Measurements from ENCODE around the gene SPECC1. TPM values are rescaled to one million over a fixed set of nuclear protein-coding genes. Genes with fewer than 3 reads are reported as not detected.
"Not testable (repeated sequence)": the region's sequence is repeated elsewhere in the genome, so short reads cannot be mapped to it uniquely, and the experiment has no call there.

The SPECC1 gene
- total RNA-seq, 1 donor, result 48.4 TPM

GRCh38 chr17:20216853-20217252 lies 207.7 kb downstream of the SPECC1 start:
- Histone ChIP-seq H3K4me1 (ENCODE audit: insufficient read depth, low read length) (no peaks in the 10 kb centered on the region), H3K4me3 (ENCODE audit: low read length) (no peak overlapping the region), H3K9me3 (ENCODE audit: low read depth, low read length) (no peaks in the 10 kb centered on the region), H3K27me3 (ENCODE audit: insufficient read depth, low read length) (no peaks in the 10 kb centered on the region)

- no peaks in the 10 kb centered on the region for H3K27me3 ChIP-seq (ENCODE audit: insufficient read depth, low read length)
- H3K9me3 ChIP-seq (ENCODE audit: low read depth, low read length), result no peaks in the 10 kb centered on the region
- no peak overlapping the region for H3K4me3 ChIP-seq (ENCODE audit: low read length)
- no peaks in the 10 kb centered on the region for H3K4me1 ChIP-seq (ENCODE audit: insufficient read depth, low read length)
Measured at GRCh38 chr17:20217677-20218076, 208.5 kb downstream of the SPECC1 start.

GRCh38 chr17:20218272-20218671 lies 209.1 kb downstream of the SPECC1 start:
- no peaks in the 10 kb centered on the region for H3K27me3 ChIP-seq (ENCODE audit: insufficient read depth, low read length)

GRCh38 chr17:20223808-20224328 lies 214.7 kb downstream of the SPECC1 start:
- Histone ChIP-seq H3K4me1 (ENCODE audit: insufficient read depth, low read length) (peaks cover 9% of the 10 kb centered on the region), H3K4me3 (ENCODE audit: low read length) (no peak overlapping the region), H3K27me3 (ENCODE audit: insufficient read depth, low read length) (no peaks in the 10 kb centered on the region), H3K9me3 (ENCODE audit: low read depth, low read length) (no peaks in the 10 kb centered on the region)

More at GRCh38 chr17:20218272-20218671, 209.1 kb downstream of the SPECC1 start:
- Histone ChIP-seq H3K4me3 (ENCODE audit: low read length) (no peak overlapping the region), H3K4me1 (ENCODE audit: insufficient read depth, low read length) (no peaks in the 10 kb centered on the region), H3K9me3 (ENCODE audit: low read depth, low read length) (no peaks in the 10 kb centered on the region)

GRCh38 chr17:20224379-20224778 lies 215.2 kb downstream of the SPECC1 start:
- Histone ChIP-seq H3K4me3 (ENCODE audit: low read length) (no peak overlapping the region), H3K27me3 (ENCODE audit: insufficient read depth, low read length) (no peaks in the 10 kb centered on the region), H3K4me1 (ENCODE audit: insufficient read depth, low read length) (peaks cover 9% of the 10 kb centered on the region), H3K9me3 (ENCODE audit: low read depth, low read length) (no peaks in the 10 kb centered on the region)

- Histone ChIP-seq H3K4me1 (ENCODE audit: insufficient read depth, low read length) (peaks cover 9% of the 10 kb centered on the region), H3K9me3 (ENCODE audit: low read depth, low read length) (no peaks in the 10 kb centered on the region)
Measured at GRCh38 chr17:20225162-20226115, 216.3 kb downstream of the SPECC1 start.

GRCh38 chr17:20226814-20227482 lies 217.8 kb downstream of the SPECC1 start:
- no peaks in the 10 kb centered on the region for H3K27me3 ChIP-seq (ENCODE audit: insufficient read depth, low read length)
- H3K9me3 ChIP-seq (ENCODE audit: low read depth, low read length), result no peaks in the 10 kb centered on the region
- peaks cover 9% of the 10 kb centered on the region for H3K4me1 ChIP-seq (ENCODE audit: insufficient read depth, low read length)
- H3K4me3 ChIP-seq (ENCODE audit: low read length), result no peak overlapping the region

More at GRCh38 chr17:20225162-20226115, 216.3 kb downstream of the SPECC1 start:
- Histone ChIP-seq H3K27me3 (ENCODE audit: insufficient read depth, low read length) (no peaks in the 10 kb centered on the region), H3K4me3 (ENCODE audit: low read length) (no peak overlapping the region)

- H3K4me1 ChIP-seq (ENCODE audit: insufficient read depth, low read length); H3K27me3 ChIP-seq (ENCODE audit: insufficient read depth, low read length); H3K9me3 ChIP-seq (ENCODE audit: low read depth, low read length); H3K4me3 ChIP-seq (ENCODE audit: low read length): not testable (repeated sequence)
Measured at GRCh38 chr17:20227720-20228370, 218.7 kb downstream of the SPECC1 start.

GRCh38 chr17:20228410-20228809 lies 219.3 kb downstream of the SPECC1 start:
- Histone ChIP-seq H3K4me3 (ENCODE audit: low read length) (no peak overlapping the region), H3K4me1 (ENCODE audit: insufficient read depth, low read length) (peaks cover 9% of the 10 kb centered on the region), H3K27me3 (ENCODE audit: insufficient read depth, low read length) (no peaks in the 10 kb centered on the region), H3K9me3 (ENCODE audit: low read depth, low read length) (no peaks in the 10 kb centered on the region)

- no peaks in the 10 kb centered on the region for H3K27me3 ChIP-seq (ENCODE audit: insufficient read depth, low read length)
- H3K4me1 ChIP-seq (ENCODE audit: insufficient read depth, low read length), result peaks cover 9% of the 10 kb centered on the region
- H3K9me3 ChIP-seq (ENCODE audit: low read depth, low read length), result no peaks in the 10 kb centered on the region
- no peak overlapping the region for H3K4me3 ChIP-seq (ENCODE audit: low read length)
Measured at GRCh38 chr17:20228860-20229259, 219.7 kb downstream of the SPECC1 start.

- no peaks in the 10 kb centered on the region for H3K27me3 ChIP-seq (ENCODE audit: insufficient read depth, low read length)
- no peaks in the 10 kb centered on the region for H3K9me3 ChIP-seq (ENCODE audit: low read depth, low read length)
- no peak overlapping the region for H3K4me3 ChIP-seq (ENCODE audit: low read length)
- H3K4me1 ChIP-seq (ENCODE audit: insufficient read depth, low read length), result peaks cover 16% of the 10 kb centered on the region
Measured at GRCh38 chr17:20230924-20231323, 221.8 kb downstream of the SPECC1 start.

- H3K4me1 ChIP-seq (ENCODE audit: insufficient read depth, low read length), result peaks cover 8% of the 10 kb centered on the region
- no peaks in the 10 kb centered on the region for H3K9me3 ChIP-seq (ENCODE audit: low read depth, low read length)
- no peaks in the 10 kb centered on the region for H3K27me3 ChIP-seq (ENCODE audit: insufficient read depth, low read length)
- H3K4me3 ChIP-seq (ENCODE audit: low read length), result no peak overlapping the region
Measured at GRCh38 chr17:20232611-20233010, 223.5 kb downstream of the SPECC1 start.

GRCh38 chr17:20234276-20234675 lies 225.1 kb downstream of the SPECC1 start:
- Histone ChIP-seq H3K27me3 (ENCODE audit: insufficient read depth, low read length) (no peaks in the 10 kb centered on the region), H3K4me1 (ENCODE audit: insufficient read depth, low read length) (peaks cover 8% of the 10 kb centered on the region), H3K9me3 (ENCODE audit: low read depth, low read length) (no peaks in the 10 kb centered on the region), H3K4me3 (ENCODE audit: low read length) (no peak overlapping the region)

GRCh38 chr17:20235747-20236146 lies 226.6 kb downstream of the SPECC1 start:
- no peaks in the 10 kb centered on the region for H3K9me3 ChIP-seq (ENCODE audit: low read depth, low read length)
- no peak overlapping the region for H3K4me3 ChIP-seq (ENCODE audit: low read length)
- H3K27me3 ChIP-seq (ENCODE audit: insufficient read depth, low read length), result no peaks in the 10 kb centered on the region
- peaks cover 8% of the 10 kb centered on the region for H3K4me1 ChIP-seq (ENCODE audit: insufficient read depth, low read length)

Measured in mononuclear cell (primary cell).